NCI-H1105 treated with DMSO at 0.1 percent for 48 hours (cell line): ENCODE data around the gene CMPK1.
A peak's percentile ranks its signal among the peaks of the same experiment; 100 is the strongest.
"Not testable (repeated sequence)": the region's sequence is repeated elsewhere in the genome, so short reads cannot be mapped to it uniquely, and the experiment has no call there.

Experiments
- DNase-seq: peaks from one replicate; lab custom pipeline; 2025; lab: John Stamatoyannopoulos, UW

The CMPK1 gene

GRCh38 chr1:47333578-47333921 is at the start of gene CMPK1:
TSS of gene CMPK1 (plus strand) at chr1:47333790. CDS start at chr1:47333946, 156 bp downstream.
- peak; percentile 87 for DNase-seq

GRCh38 chr1:47288116-47288515 is 45.5 kb upstream of the CMPK1 start:
- DNase-seq, result not testable (repeated sequence)

- not testable (repeated sequence) for DNase-seq
These were observed 38.7 kb upstream of the CMPK1 start for GRCh38 chr1:47294863-47295262.

GRCh38 chr1:47295579-47295978 is 38.0 kb upstream of the CMPK1 start:
- no peak for DNase-seq

- DNase-seq, result no peak
These were observed 35.4 kb upstream of the CMPK1 start for GRCh38 chr1:47298025-47298699.

GRCh38 chr1:47302472-47302871 is 31.1 kb upstream of the CMPK1 start:
- DNase-seq, result no peak

GRCh38 chr1:47309427-47309826 is 24.2 kb upstream of the CMPK1 start:
- no peak for DNase-seq

- peak; percentile 99 for DNase-seq
These were observed 19.5 kb upstream of the CMPK1 start, which contains the start of gene STIL for GRCh38 chr1:47313915-47314664. TSS of gene STIL (minus strand) at chr1:47314147. CDS start at chr1:47310319, 3,828 bp downstream.

- DNase-seq, result no peak
These were observed 15.7 kb upstream of the CMPK1 start for GRCh38 chr1:47317841-47318240.

- not testable (repeated sequence) for DNase-seq
These were observed 13.6 kb upstream of the CMPK1 start for GRCh38 chr1:47319968-47320367.

- DNase-seq, result no peak
These were observed 10.0 kb upstream of the CMPK1 start for GRCh38 chr1:47323599-47324031.

- DNase-seq, result no peak
These were observed 8.9 kb upstream of the CMPK1 start for GRCh38 chr1:47324682-47325081.

- DNase-seq, result no peak
These were observed 8.1 kb upstream of the CMPK1 start for GRCh38 chr1:47325528-47325927.

GRCh38 chr1:47326271-47326670 is 7.3 kb upstream of the CMPK1 start:
- no peak for DNase-seq

GRCh38 chr1:47328992-47329391 is 4.6 kb upstream of the CMPK1 start:
- no peak for DNase-seq

GRCh38 chr1:47330212-47330611 is 3.4 kb upstream of the CMPK1 start:
- no peak for DNase-seq

GRCh38 chr1:47331875-47332274 is 1.7 kb upstream of the CMPK1 start:
- DNase-seq, result no peak

- DNase-seq, result no peak
These were observed 612 bp upstream of the CMPK1 start for GRCh38 chr1:47332779-47333577.

GRCh38 chr1:47333922-47334764 is 553 bp downstream of the CMPK1 start:
- peak; percentile 79 for DNase-seq

- DNase-seq, result no peak
These were observed 1.3 kb downstream of the CMPK1 start for GRCh38 chr1:47334765-47335435.

- no peak for DNase-seq
These were observed 3.8 kb downstream of the CMPK1 start for GRCh38 chr1:47337350-47337749.
